Measurements from ENCODE around the gene THUMPD3. TPM values are rescaled to one million over a fixed set of nuclear protein-coding genes. Genes with fewer than 3 reads are reported as not detected.

THUMPD3 gene
- total and polyA plus RNA-seq, 9 of the 15 experiments (the other 6 are each of a cell fraction or from before 2014, with no cell fraction given), result 58.3 to 132 (median 113) TPM

GRCh38 chr3:9409981-9410854, 47.4 kb downstream of the THUMPD3 start (continued):
- TF ChIP-seq TCF7L2 (IDR thresholded peaks at IDR 0.05; ENCODE audit: low read depth, low read length) (peak; percentile 57; the same call in 1 of the 2 replicates), JUND (IDR thresholded peaks at IDR 0.05; ENCODE audit: borderline replicate concordance, low read depth, low read length) (peak; percentile 75), JUND (tag; IDR thresholded peaks at IDR 0.05; ENCODE audit: borderline replicate concordance, low read depth, low read length) (no peak), CBFA2T2 (conservative IDR thresholded peaks at IDR 0.05) (0 out of 2 replicates have a peak, but pooled peaks have one; percentile 15), ATF7 (IDR thresholded peaks at IDR 0.05) (peak; percentile 93), SRF (CRISPR knock-in tag; IDR thresholded peaks at IDR 0.05) (peak in 1 of 2 experiments; percentile 95; a peak in 2 of 4 replicates), JUN (IDR thresholded peaks at IDR 0.05; ENCODE audit: borderline replicate concordance, low read depth, low read length) (peak; percentile 65), JUN (CRISPR knock-in tag; IDR thresholded peaks at IDR 0.05; ENCODE audit: borderline replicate concordance) (no peak), EWSR1 (IDR thresholded peaks at IDR 0.05; ENCODE audit: borderline replicate concordance, low read depth, partially characterized antibody) (no peak), CREB1 (IDR thresholded peaks at IDR 0.05) (no peak), CREB1 (CRISPR knock-in tag; IDR thresholded peaks at IDR 0.05) (no peak), PHB (CRISPR knock-in tag; IDR thresholded peaks at IDR 0.05) (no peak), NR4A1 (CRISPR knock-in tag; IDR thresholded peaks at IDR 0.05) (no peak), NR4A1 (tag; IDR thresholded peaks at IDR 0.05) (peak; percentile 55; the same call in 1 of the 2 replicates), HDAC1 (IDR thresholded peaks at IDR 0.05) (peak in 1 of 2 experiments; percentile 26; a peak in 1 of 4 replicates), SOX6 (IDR thresholded peaks at IDR 0.05) (peak; percentile 82), CTBP1 (IDR thresholded peaks at IDR 0.05; ENCODE audit: borderline replicate concordance) (peak; percentile 51; the same call in 1 of the 2 replicates), NR2C1 (IDR thresholded peaks at IDR 0.05) (0 out of 2 replicates have a peak, but pooled peaks have one; percentile 17), NR2C1 (tag; IDR thresholded peaks at IDR 0.05) (0 out of 2 replicates have a peak, but pooled peaks have one; percentile 9), ZNF239 (CRISPR knock-in tag; IDR thresholded peaks at IDR 0.05) (no peak), BHLHE40 (IDR thresholded peaks at IDR 0.05; ENCODE audit: low read length) (0 out of 2 replicates have a peak, but pooled peaks have one; percentile 52), USF1 (CRISPR knock-in tag; IDR thresholded peaks at IDR 0.05) (no peak; the same call in 1 of the 2 replicates), ARID1B (IDR thresholded peaks at IDR 0.05) (peak; percentile 46; the same call in 1 of the 2 replicates)
- TF ChIP-seq, protein P1, sequence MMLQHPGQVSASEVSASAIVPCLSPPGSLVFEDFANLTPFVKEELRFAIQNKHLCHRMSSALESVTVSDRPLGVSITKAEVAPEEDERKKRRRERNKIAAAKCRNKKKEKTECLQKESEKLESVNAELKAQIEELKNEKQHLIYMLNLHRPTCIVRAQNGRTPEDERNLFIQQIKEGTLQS (IDR thresholded peaks at IDR 0.05), result peak; percentile 94
- TF ChIP-seq, protein P1 (CRISPR knock-in tag; conservative IDR thresholded peaks at IDR 0.05), result no peak
- TF ChIP-seq, protein P2, sequence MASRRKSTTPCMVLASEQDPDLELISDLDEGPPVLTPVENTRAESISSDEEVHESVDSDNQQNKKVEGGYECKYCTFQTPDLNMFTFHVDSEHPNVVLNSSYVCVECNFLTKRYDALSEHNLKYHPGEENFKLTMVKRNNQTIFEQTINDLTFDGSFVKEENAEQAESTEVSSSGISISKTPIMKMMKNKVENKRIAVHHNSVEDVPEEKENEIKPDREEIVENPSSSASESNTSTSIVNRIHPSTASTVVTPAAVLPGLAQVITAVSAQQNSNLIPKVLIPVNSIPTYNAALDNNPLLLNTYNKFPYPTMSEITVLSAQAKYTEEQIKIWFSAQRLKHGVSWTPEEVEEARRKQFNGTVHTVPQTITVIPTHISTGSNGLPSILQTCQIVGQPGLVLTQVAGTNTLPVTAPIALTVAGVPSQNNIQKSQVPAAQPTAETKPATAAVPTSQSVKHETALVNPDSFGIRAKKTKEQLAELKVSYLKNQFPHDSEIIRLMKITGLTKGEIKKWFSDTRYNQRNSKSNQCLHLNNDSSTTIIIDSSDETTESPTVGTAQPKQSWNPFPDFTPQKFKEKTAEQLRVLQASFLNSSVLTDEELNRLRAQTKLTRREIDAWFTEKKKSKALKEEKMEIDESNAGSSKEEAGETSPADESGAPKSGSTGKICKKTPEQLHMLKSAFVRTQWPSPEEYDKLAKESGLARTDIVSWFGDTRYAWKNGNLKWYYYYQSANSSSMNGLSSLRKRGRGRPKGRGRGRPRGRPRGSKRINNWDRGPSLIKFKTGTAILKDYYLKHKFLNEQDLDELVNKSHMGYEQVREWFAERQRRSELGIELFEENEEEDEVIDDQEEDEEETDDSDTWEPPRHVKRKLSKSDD (conservative IDR thresholded peaks at IDR 0.05; ENCODE audit: low read length), result no peak
